Loucy (cell line): Measurements from ENCODE around the gene SYNGR1.

Experiments
- CTCF ChIP-seq: fragments of 200-600 bp; sonication (generic); conservative IDR thresholded peaks from 2 replicates; pipeline ENCODE4 v1.5.1; 2014; ENCODE audit warnings: mild to moderate bottlenecking, antibody characterized with exemption, low read length
- EZH2phosphoT487 ChIP-seq: fragments of 200-600 bp; IDR thresholded peaks from 2 replicates; pipeline ENCODE4 v1.6.1; 2018; ENCODE audit warnings: antibody characterized with exemption, mild to moderate bottlenecking, moderate library complexity, borderline replicate concordance

- TF ChIP-seq CTCF (no peak), EZH2phosphoT487 (no peak)
These were observed 48.7 kb upstream of the SYNGR1 start for GRCh38 chr22:39301108-39301507.
